K562 (cell line): ENCODE data around the gene C2CD2. TPM values are rescaled to one million over a fixed set of nuclear protein-coding genes. Genes with fewer than 3 reads are reported as not detected.
A peak's percentile ranks its signal among the peaks of the same experiment; 100 is the strongest.

Experiments used
- BACH1 ChIP-seq: fragments of 200-800 bp; sonication (Bioruptor generic); IDR thresholded peaks from 2 replicates; pipeline ENCODE4 v1.6.1; 2016; ENCODE audit warnings: missing genetic modification characterization, missing compliant biosample characterization
- CBFA2T2 ChIP-seq: fragments of 450-650 bp; conservative IDR thresholded peaks from 2 replicates; pipeline ENCODE4 v1.6.1; 2017; ENCODE audit warnings: mild to moderate bottlenecking
- CBFA2T3 ChIP-seq: fragments of 450-650 bp; IDR thresholded peaks from 2 replicates; pipeline ENCODE4 v1.6.1; 2017
- CTCF ChIP-seq, 3 experiments: IDR thresholded peaks in 2 of 3; conservative IDR thresholded peaks in 1 of 3; 2 replicates each; pipeline ENCODE4 v1.5.1; 2011 to 2012; ENCODE audit warnings: low read length in 3 of 3, mild to moderate bottlenecking in 3 of 3, control low read depth in 2 of 3, improper control_type of control experiment in 1 of 3, inconsistent platforms in 1 of 3, low read depth in 1 of 3, mixed read lengths in 1 of 3, moderate library complexity in 1 of 3; ENCODE audit not compliant: insufficient read depth in 2 of 3
- GATA2 ChIP-seq: sonication (generic); formaldehyde crosslinking; IDR thresholded peaks from 2 replicates; pipeline ENCODE4 v1.4.0; 2020; ENCODE audit warnings: mild to moderate bottlenecking, missing genetic modification reagents
- GMEB1 ChIP-seq: fragments of 250-450 bp; sonication (Bioruptor Pico); IDR thresholded peaks from 2 replicates; pipeline ENCODE4 v1.4.0; 2020; ENCODE audit warnings: mild to moderate bottlenecking
- MYNN ChIP-seq, 2 experiments: sonication (generic); formaldehyde crosslinking in 1 of 2; IDR thresholded peaks; 2 replicates each; pipeline versions ENCODE4 v1.5.0 to v1.6.1; 2016 to 2020; ENCODE audit warnings: antibody characterized with exemption in 1 of 2, missing genetic modification reagents in 1 of 2
- NFIC ChIP-seq: fragments of 450-650 bp; IDR thresholded peaks from 2 replicates; pipeline ENCODE4 v1.6.1; 2017; ENCODE audit warnings: mild to moderate bottlenecking, inconsistent platforms
- NR2C1 ChIP-seq, 2 experiments: fragments of 450-650 bp; IDR thresholded peaks; 2 replicates each; pipeline ENCODE4 v1.6.1; 2017; ENCODE audit warnings: mild to moderate bottlenecking in 2 of 2, antibody characterized with exemption in 1 of 2, inconsistent platforms in 1 of 2, missing compliant biosample characterization in 1 of 2, missing genetic modification characterization in 1 of 2
- NR2F6 ChIP-seq: fragments of 450-650 bp; formaldehyde crosslinking; IDR thresholded peaks from 2 replicates; pipeline ENCODE4 v1.4.0; 2020; ENCODE audit warnings: mild to moderate bottlenecking
- PHB ChIP-seq: fragments of 250-450 bp; sonication (Bioruptor Pico); IDR thresholded peaks from 2 replicates; pipeline ENCODE4 v1.5.0; 2021
- PHTF2 ChIP-seq: fragments of 250-450 bp; sonication (Bioruptor Pico); IDR thresholded peaks from 2 replicates; pipeline ENCODE4 v1.5.0; 2021; ENCODE audit warnings: mild to moderate bottlenecking
- RAD21 ChIP-seq, 2 experiments: fragments of 250-450 bp in 1 of 2; fragments of 450-650 bp in 1 of 2; sonication (Bioruptor Pico) in 1 of 2; formaldehyde crosslinking in 1 of 2; IDR thresholded peaks in 1 of 2; conservative IDR thresholded peaks in 1 of 2; 2 replicates each; pipeline versions ENCODE4 v1.4.0 to v1.8.0; 2020 to 2022; ENCODE audit warnings: mild to moderate bottlenecking in 2 of 2, moderate library complexity in 1 of 2
- SAFB2 ChIP-seq: fragments of 200-400 bp; formaldehyde crosslinking; IDR thresholded peaks from 2 replicates; pipeline ENCODE4 v1.6.1; 2018; ENCODE audit warnings: borderline replicate concordance, low read length, low read depth, moderate library complexity; ENCODE audit not compliant: severe bottlenecking
- TAL1 ChIP-seq: fragments of 450-650 bp; IDR thresholded peaks from 2 replicates; pipeline ENCODE4 v1.6.1; 2016; ENCODE audit warnings: mild to moderate bottlenecking
- TCF7 ChIP-seq: sonication (generic); IDR thresholded peaks from 2 replicates; pipeline ENCODE4 v1.6.1; 2016; ENCODE audit warnings: antibody characterized with exemption, borderline replicate concordance
- TRIM25 ChIP-seq: fragments of 450-650 bp; IDR thresholded peaks from 2 replicates; pipeline ENCODE4 v1.7.0; 2016; ENCODE audit warnings: borderline replicate concordance
- ZBTB43 ChIP-seq: sonication (generic); formaldehyde crosslinking; IDR thresholded peaks from 2 replicates; pipeline ENCODE4 v1.8.0; 2023; ENCODE audit warnings: mild to moderate bottlenecking, missing genetic modification reagents
- ZNF511 ChIP-seq: sonication (generic); formaldehyde crosslinking; IDR thresholded peaks from 2 replicates; pipeline ENCODE4 v1.8.0; 2022; ENCODE audit warnings: mild to moderate bottlenecking, missing genetic modification reagents
- ZNF75A ChIP-seq: fragments of 450-650 bp; formaldehyde crosslinking; IDR thresholded peaks from 2 replicates; pipeline ENCODE4 v1.4.0; 2020; ENCODE audit warnings: mild to moderate bottlenecking
- polyA plus RNA-seq, 8 experiments: library from polyadenylated mRNA; depleted of rRNA in 4 of 8; stranded (reverse) in 5 of 8; unstranded in 3 of 8; fragments of >200 nt; fragmentation: Nextera tagmentation in 2 of 8; fragmentation: Illumina TruSeq in 1 of 8; extraction: Ambion mirVana in 2 of 8; extraction: Trizol in 1 of 8; gene quantifications; 2 replicates each; pipeline versions ENCODE4 v1.2.1 to v1.2.3, GENCODE V29; 2011 to 2014; ENCODE audit warnings: inconsistent platforms in 1 of 8, missing spikeins in 1 of 8
- total RNA-seq, 7 experiments: library from RNA; depleted of rRNA in 6 of 7; stranded (reverse); fragments of >200 nt in 6 of 7; fragmentation: Illumina TruSeq in 2 of 7; extraction: Trizol in 2 of 7; gene quantifications; 2 replicates each; pipeline versions ENCODE4 v1.2.1 to v1.2.3, GENCODE V29; 2011 to 2021; ENCODE audit warnings: low replicate concordance in 1 of 7

The C2CD2 gene
- total and polyA plus RNA-seq, 9 of the 15 experiments (the other 6 are each of a cell fraction or from before 2014, with no cell fraction given), result 1.3 to 21.6 (median 12.1) TPM

- TF ChIP-seq NR2C1 (IDR thresholded peaks at IDR 0.05) (peak; percentile 44; the same call in 1 of the 2 replicates), NR2C1 (tag; IDR thresholded peaks at IDR 0.05) (peak; percentile 62; the same call in 1 of the 2 replicates), SAFB2 (no peak), RAD21 (CRISPR knock-in tag; conservative IDR thresholded peaks at IDR 0.05 in 1 of 2, IDR thresholded peaks at IDR 0.05 in 1 of 2) (peak in 1 of 2 experiments; percentile 63; a peak in 2 of 4 replicates), PHB (CRISPR knock-in tag) (no peak), GMEB1 (CRISPR knock-in tag) (no peak), CTCF (IDR thresholded peaks at IDR 0.05 in 2 of 3, conservative IDR thresholded peaks at IDR 0.05 in 1 of 3; ENCODE audit: insufficient read depth in 2 of 3, low read depth in 1 of 3, low read length in 3 of 3) (peak; percentile 37 to 51 (median 50); a peak in 5 of 6 replicates), BACH1 (no peak), TAL1 (no peak; the same call in 1 of the 2 replicates), ZBTB43 (CRISPR knock-in tag) (no peak), NR2F6 (CRISPR knock-in tag) (no peak), PHTF2 (CRISPR knock-in tag) (no peak), ZNF75A (CRISPR knock-in tag) (no peak), ZNF511 (CRISPR knock-in tag) (no peak), TRIM25 (no peak), CBFA2T3 (peak; percentile 83), MYNN (IDR thresholded peaks at IDR 0.05) (0 out of 2 replicates have a peak, but pooled peaks have one; percentile 23), MYNN (CRISPR knock-in tag; IDR thresholded peaks at IDR 0.05) (no peak), TCF7 (no peak), CBFA2T2 (peak; percentile 68), GATA2 (CRISPR knock-in tag) (peak; percentile 71), NFIC (peak; percentile 96)
Observed at GRCh38 chr21:41957991-41958766, 4.4 kb upstream of the C2CD2 start (continued).
